SU-DHL-6 (cell line): Measurements from ENCODE around the gene VPS4A.

Experiments used
- H2AFZ ChIP-seq: fragments of 200-600 bp; sonication (generic); 2 replicates; pipeline ENCODE4 v1.6.1; 2014; ENCODE audit warnings: low read depth, mild to moderate bottlenecking, moderate library complexity, mixed read lengths, antibody characterized with exemption, low read length; ENCODE audit not compliant: severe bottlenecking
- H3F3A ChIP-seq: fragments of 200-600 bp; shearing (Covaris generic); 2 replicates; pipeline ENCODE4 v1.6.0; 2016; ENCODE audit warnings: antibody characterized with exemption, mild to moderate bottlenecking; ENCODE audit not compliant: insufficient read depth
- H3K27ac ChIP-seq: fragments of 200-600 bp; sonication (generic); 2 replicates; pipeline ENCODE4 v1.5.1; 2016; ENCODE audit warnings: low read depth, mild to moderate bottlenecking, low read length, moderate library complexity, mixed read lengths
- H3K27me3 ChIP-seq: fragments of 200-600 bp; sonication (generic), shearing (Covaris generic); 2 replicates; pipeline ENCODE4 v1.6.0; 2014; ENCODE audit warnings: mild to moderate bottlenecking, low read length
- H3K36me3 ChIP-seq: fragments of 200-600 bp; sonication (generic); 2 replicates; pipeline ENCODE4 v1.6.1; 2014; ENCODE audit warnings: mild to moderate bottlenecking, low read length, mixed read lengths
- H3K4me2 ChIP-seq: fragments of 300-600, 200-600 bp; shearing (Covaris generic), sonication (generic); 2 replicates; pipeline ENCODE4 v1.6.0; 2014; ENCODE audit warnings: low read length, low read depth, mild to moderate bottlenecking; ENCODE audit not compliant: poor library complexity, severe bottlenecking
- H3K4me3 ChIP-seq: fragments of 200-600 bp; sonication (generic); 2 replicates; pipeline ENCODE4 v1.5.1; 2014; ENCODE audit warnings: antibody characterized with exemption, low read length, mild to moderate bottlenecking, mixed read lengths; ENCODE audit not compliant: insufficient read depth, poor library complexity, severe bottlenecking
- H3K79me2 ChIP-seq: fragments of 200-600 bp; sonication (generic); 2 replicates; pipeline ENCODE4 v1.6.1; 2014; ENCODE audit warnings: mild to moderate bottlenecking, low read length, moderate library complexity; ENCODE audit not compliant: insufficient read depth
- H3K9ac ChIP-seq: fragments of 200-600 bp; sonication (generic); 2 replicates; pipeline ENCODE4 v1.7.0; 2014; ENCODE audit warnings: mild to moderate bottlenecking, low read length
- H3K9me2 ChIP-seq: fragments of 200-600 bp; sonication (generic); replicated peaks from 2 replicates; pipeline ENCODE4 v1.6.1; 2014; ENCODE audit warnings: low read length; ENCODE audit not compliant: insufficient read depth
- H3K9me3 ChIP-seq: fragments of 200-600 bp; sonication (generic); 2 replicates; pipeline ENCODE4 v1.6.1; 2014; ENCODE audit warnings: low read length, mixed read lengths; ENCODE audit not compliant: insufficient read depth
- H4K20me1 ChIP-seq: fragments of 200-600 bp; sonication (generic); 2 replicates; pipeline ENCODE4 v1.6.1; 2014; ENCODE audit warnings: low read depth, mild to moderate bottlenecking, antibody characterized with exemption, low read length, moderate library complexity, mixed read lengths
- CTCF ChIP-seq: fragments of 200-600 bp; sonication (generic); IDR thresholded peaks from one replicate; pipeline ENCODE4 v1.5.1; 2017; ENCODE audit warnings: antibody characterized with exemption, mild to moderate bottlenecking, low read length, moderate library complexity; ENCODE audit not compliant: insufficient read depth, poor library complexity, severe bottlenecking
- EZH2phosphoT487 ChIP-seq: fragments of 200-600 bp; sonication (generic), shearing (Covaris generic); conservative IDR thresholded peaks from 2 replicates; pipeline ENCODE4 v1.6.1; 2018; ENCODE audit warnings: mild to moderate bottlenecking, antibody characterized with exemption, low read length, moderate library complexity, mixed read lengths

The VPS4A gene

GRCh38 chr16:69311533-69312387 is 610 bp downstream of the VPS4A start:
- Histone ChIP-seq H3K36me3 (no peaks in the 10 kb centered on the region), H3K4me2 (peak overlapping the region; percentile 65), H3F3A (peaks cover 19% of the 10 kb centered on the region), H3K4me3 (peak overlapping the region; percentile 73), H3K9me3 (no peaks in the 10 kb centered on the region), H4K20me1 (no peaks in the 10 kb centered on the region; the same call in 1 of the 2 replicates), H3K27me3 (no peaks in the 10 kb centered on the region), H3K9me2 (no peaks in the 10 kb centered on the region), H3K9ac (peak overlapping the region; percentile 86), H3K27ac (peak overlapping the region; percentile 67), H2AFZ (peak overlapping the region; percentile 55), H3K79me2 (peaks cover 35% of the 10 kb centered on the region)
- TF ChIP-seq CTCF: peak; percentile 27
- TF ChIP-seq EZH2phosphoT487: no peak

GRCh38 chr16:69313469-69313868 is 2.3 kb downstream of the VPS4A start:
- H3K9me2 ChIP-seq: no peaks in the 10 kb centered on the region
- H3K36me3 ChIP-seq: no peaks in the 10 kb centered on the region
- H3K27ac ChIP-seq: no peak overlapping the region
- TF ChIP-seq CTCF (no peak), EZH2phosphoT487 (no peak)
- no peak overlapping the region for H2AFZ ChIP-seq
- no peak overlapping the region for H3K4me3 ChIP-seq
- peaks cover 11% of the 10 kb centered on the region for H3F3A ChIP-seq
- H3K27me3 ChIP-seq: no peaks in the 10 kb centered on the region
- H3K79me2 ChIP-seq: peaks cover 35% of the 10 kb centered on the region
- no peaks in the 10 kb centered on the region for H3K9me3 ChIP-seq
- no peaks in the 10 kb centered on the region; the same call in 1 of the 2 replicates for H4K20me1 ChIP-seq
- no peak overlapping the region for H3K9ac ChIP-seq
- no peak overlapping the region for H3K4me2 ChIP-seq

- no peaks in the 10 kb centered on the region for H3K27me3 ChIP-seq
- H3K27ac ChIP-seq: no peak overlapping the region
- H4K20me1 ChIP-seq: no peaks in the 10 kb centered on the region; the same call in 1 of the 2 replicates
- no peak for TF ChIP-seq CTCF
- no peak for TF ChIP-seq EZH2phosphoT487
- H3K4me3 ChIP-seq: no peak overlapping the region
- no peaks in the 10 kb centered on the region for H3K9me2 ChIP-seq
- H3K36me3 ChIP-seq: no peaks in the 10 kb centered on the region
- H3K4me2 ChIP-seq: no peak overlapping the region
- no peak overlapping the region for H2AFZ ChIP-seq
- 0 out of 2 replicates have a peak, but pooled peaks cover under 1% of the 10 kb centered on the region for H3F3A ChIP-seq
- H3K9ac ChIP-seq: no peak overlapping the region
- H3K79me2 ChIP-seq: peaks cover 35% of the 10 kb centered on the region
- H3K9me3 ChIP-seq: no peaks in the 10 kb centered on the region
These were observed 3.4 kb downstream of the VPS4A start for GRCh38 chr16:69314534-69314933.
